ENCODE measurements around the gene FAM153A.
"Not testable (repeated sequence)": the region's sequence is repeated elsewhere in the genome, so short reads cannot be mapped to it uniquely, and the experiment has no call there.

Gene FAM153A

DNA sequence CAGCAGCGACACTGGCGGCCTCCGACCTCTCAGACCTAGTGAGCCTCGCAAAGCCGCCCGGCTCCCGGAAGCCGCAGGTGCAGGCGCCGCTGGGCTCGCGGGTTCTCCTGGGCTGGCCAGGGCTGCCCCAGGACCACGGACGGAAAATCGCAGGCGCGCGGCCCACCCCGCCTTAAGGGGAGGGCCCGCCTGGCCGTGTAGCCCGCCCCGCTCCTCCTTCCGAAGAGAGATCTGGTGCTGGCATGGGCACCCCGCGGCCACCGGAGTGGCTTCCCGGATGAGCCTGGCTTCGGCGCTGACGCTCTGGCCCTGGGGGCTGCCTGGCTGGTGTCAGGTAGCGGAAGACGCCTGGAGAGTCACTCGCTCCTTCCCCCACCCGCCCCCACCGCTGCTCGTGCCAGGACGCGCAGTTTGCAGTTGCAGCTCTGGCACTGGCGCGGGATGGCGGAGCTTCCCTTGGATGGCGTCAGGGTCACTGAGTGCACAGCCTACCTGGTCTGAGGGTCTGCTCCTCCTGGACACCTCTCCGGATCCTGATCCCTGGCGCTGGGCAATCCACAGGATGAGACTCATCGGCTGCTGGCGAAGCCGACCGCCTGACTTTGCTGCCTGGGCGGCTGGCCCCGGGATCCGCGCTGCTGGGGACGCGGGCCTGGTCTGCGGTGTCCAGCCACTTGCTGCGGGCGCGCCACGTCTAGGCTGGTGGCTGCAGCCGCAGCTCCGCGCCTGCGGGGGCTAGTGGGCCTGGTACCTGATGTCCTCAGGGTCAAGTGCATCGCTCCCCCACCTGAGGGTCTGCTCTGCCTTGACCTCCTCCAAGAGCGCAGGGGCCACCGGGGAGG is at the start of gene FAM153A:
Gene FAM153A, minus strand, starts transcription at position 108 of the 842 bp plus-strand sequence.
- not testable (repeated sequence) for H3K4me3 Mint-ChIP-seq

DNA sequence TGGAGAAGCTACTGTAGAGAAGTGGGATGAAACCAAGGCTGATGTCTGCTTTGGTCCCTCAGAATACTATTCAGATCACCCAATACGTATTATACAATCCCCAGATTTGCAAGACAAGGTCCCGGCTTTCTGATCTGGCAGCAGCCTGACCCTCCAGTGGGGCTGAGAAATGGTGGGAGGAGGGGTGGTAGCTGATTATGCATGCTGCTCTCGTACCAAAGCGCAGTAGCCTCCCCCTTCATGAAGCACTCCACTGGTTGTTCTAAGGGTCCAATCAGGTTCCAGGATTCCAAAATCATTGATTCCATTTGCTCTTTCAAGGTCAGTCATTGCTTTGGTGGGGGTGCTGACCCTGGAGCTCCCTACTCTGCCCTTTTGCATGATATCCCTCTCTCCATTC is 49.6 kb upstream of the FAM153A start:
- H3K4me1 Mint-ChIP-seq (ENCODE audit: low read depth); H3K36me3 Mint-ChIP-seq (ENCODE audit: low read depth); H3K27me3 Mint-ChIP-seq (ENCODE audit: low read depth); H3K4me3 Mint-ChIP-seq; H3K27ac Mint-ChIP-seq; DNase-seq (ENCODE audit: low spot score); H3K9me3 Mint-ChIP-seq: not testable (repeated sequence)

More for the DNA sequence above, at the start of gene FAM153A:
- H3K27me3 Mint-ChIP-seq (ENCODE audit: low read depth); H3K36me3 Mint-ChIP-seq (ENCODE audit: low read depth); H3K4me1 Mint-ChIP-seq (ENCODE audit: low read depth); DNase-seq (ENCODE audit: low spot score); H3K9me3 Mint-ChIP-seq; H3K27ac Mint-ChIP-seq: not testable (repeated sequence)

DNA sequence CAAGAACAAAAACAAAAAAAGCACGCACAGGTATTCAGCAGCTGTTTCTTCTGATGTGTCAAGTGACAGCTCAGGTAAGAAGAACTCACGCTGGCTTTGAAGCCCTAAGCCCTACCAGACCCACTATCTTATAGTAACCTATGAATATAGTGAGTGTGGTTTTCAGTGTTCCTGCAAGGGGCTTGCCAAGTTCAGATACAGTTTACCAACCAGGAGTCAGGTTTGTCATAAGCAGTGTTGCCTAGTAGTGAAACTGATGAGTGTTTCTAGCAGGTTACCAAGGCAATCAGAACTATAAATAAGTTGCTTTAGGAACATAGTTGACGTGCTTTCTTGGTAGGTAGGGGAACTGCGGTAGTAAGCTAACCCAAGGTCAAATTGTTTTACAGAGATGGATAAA is 43.4 kb upstream of the FAM153A start:
- H3K27ac Mint-ChIP-seq; DNase-seq (ENCODE audit: low spot score); H3K4me3 Mint-ChIP-seq; H3K4me1 Mint-ChIP-seq (ENCODE audit: low read depth); H3K27me3 Mint-ChIP-seq (ENCODE audit: low read depth); H3K36me3 Mint-ChIP-seq (ENCODE audit: low read depth); H3K9me3 Mint-ChIP-seq: not testable (repeated sequence)

DNA sequence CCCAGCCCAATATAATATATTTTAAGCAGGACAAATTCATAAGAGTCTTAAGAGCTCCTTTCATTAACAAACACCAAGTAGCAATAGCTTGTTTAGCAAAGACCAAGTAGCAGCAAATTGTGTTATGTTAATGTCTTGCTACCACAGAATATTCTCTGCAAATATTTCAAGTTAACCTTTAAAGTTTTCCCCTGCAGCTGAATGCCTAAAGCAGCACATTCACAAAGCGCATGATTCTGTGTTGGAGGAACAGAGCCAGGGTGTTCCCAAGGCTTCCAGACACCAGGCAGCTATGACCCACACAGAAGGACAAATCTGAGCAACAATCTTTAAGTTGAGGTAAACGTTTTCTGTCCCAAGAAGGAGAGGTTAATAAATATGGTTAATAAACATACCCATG is 42.1 kb upstream of the FAM153A start:
- not testable (repeated sequence) for H3K27ac Mint-ChIP-seq; H3K4me1 Mint-ChIP-seq (ENCODE audit: low read depth); DNase-seq (ENCODE audit: low spot score); H3K27me3 Mint-ChIP-seq (ENCODE audit: low read depth); H3K36me3 Mint-ChIP-seq (ENCODE audit: low read depth); H3K9me3 Mint-ChIP-seq; H3K4me3 Mint-ChIP-seq

DNA sequence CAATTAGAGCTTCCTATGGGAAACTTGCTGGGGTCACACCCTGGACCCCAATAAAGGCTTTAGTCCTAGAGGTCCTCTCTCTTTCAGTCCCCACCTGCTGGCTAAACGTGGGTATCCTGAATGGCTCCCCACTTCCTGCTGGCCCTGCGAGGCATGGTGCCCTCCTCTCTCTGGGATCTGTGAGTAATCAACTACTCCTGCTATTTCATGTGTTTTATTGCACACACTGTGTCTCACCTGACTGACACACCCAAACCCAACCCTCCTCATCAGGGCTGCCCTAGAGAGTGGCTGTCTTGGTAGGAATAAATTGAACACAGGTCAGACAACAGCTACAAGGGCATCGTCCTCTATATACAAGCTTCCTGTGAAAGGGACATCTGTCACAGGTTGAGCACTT is 39.8 kb upstream of the FAM153A start:
- not testable (repeated sequence) for H3K4me1 Mint-ChIP-seq (ENCODE audit: low read depth); H3K27ac Mint-ChIP-seq; H3K9me3 Mint-ChIP-seq; DNase-seq (ENCODE audit: low spot score); H3K4me3 Mint-ChIP-seq; H3K27me3 Mint-ChIP-seq (ENCODE audit: low read depth); H3K36me3 Mint-ChIP-seq (ENCODE audit: low read depth)

DNA sequence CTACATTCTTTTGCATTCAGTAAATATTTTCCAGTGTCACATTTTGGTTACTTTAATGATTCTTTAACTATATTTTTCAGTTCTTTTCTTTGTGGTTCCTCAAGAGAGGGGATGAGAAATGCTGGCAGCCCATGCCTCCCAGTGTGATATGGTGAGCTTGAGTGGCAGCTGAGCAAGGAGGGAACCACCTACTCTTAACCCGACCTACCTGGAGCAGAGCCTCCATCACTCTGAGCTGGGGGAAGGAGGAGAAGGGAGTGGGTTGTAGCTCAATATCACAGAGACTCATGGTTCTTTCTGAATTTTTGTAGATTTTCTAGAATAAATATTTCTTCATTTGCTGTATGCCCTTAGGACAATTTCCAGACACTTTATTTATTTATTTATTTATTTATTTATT is 37.0 kb upstream of the FAM153A start:
- not testable (repeated sequence) for H3K27ac Mint-ChIP-seq; H3K4me1 Mint-ChIP-seq (ENCODE audit: low read depth); DNase-seq (ENCODE audit: low spot score); H3K36me3 Mint-ChIP-seq (ENCODE audit: low read depth); H3K4me3 Mint-ChIP-seq; H3K27me3 Mint-ChIP-seq (ENCODE audit: low read depth); H3K9me3 Mint-ChIP-seq

DNA sequence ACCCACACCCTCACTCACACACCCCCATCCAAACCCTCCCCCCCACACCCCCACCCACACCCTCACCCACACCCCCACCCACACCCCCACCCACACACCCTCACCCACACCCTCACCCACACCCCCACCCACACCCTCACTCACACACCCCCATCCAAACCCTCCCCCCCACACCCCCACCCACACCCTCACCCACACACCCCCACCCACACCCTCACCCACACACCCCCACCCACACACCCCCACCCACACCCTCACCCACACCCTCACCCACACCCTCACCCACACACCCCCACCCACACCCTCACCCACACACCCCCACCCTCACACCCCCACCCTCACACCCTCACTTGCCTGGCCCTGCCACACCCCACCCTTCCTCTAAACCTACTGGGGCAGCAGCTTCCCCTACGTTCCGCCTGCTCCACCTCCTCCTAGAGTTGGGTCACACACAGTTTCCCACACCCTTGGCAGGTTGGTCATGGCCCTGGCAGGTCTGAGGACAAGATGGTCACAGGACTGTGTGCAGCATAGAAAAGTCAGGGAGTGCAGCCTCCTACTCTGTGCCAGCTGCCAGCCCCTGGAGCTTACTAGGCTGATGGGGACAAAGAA is 30.2 kb upstream of the FAM153A start:
- not testable (repeated sequence) for H3K4me1 Mint-ChIP-seq (ENCODE audit: low read depth); H3K27ac Mint-ChIP-seq; H3K36me3 Mint-ChIP-seq (ENCODE audit: low read depth); DNase-seq (ENCODE audit: low spot score); H3K9me3 Mint-ChIP-seq; H3K4me3 Mint-ChIP-seq; H3K27me3 Mint-ChIP-seq (ENCODE audit: low read depth)

DNA sequence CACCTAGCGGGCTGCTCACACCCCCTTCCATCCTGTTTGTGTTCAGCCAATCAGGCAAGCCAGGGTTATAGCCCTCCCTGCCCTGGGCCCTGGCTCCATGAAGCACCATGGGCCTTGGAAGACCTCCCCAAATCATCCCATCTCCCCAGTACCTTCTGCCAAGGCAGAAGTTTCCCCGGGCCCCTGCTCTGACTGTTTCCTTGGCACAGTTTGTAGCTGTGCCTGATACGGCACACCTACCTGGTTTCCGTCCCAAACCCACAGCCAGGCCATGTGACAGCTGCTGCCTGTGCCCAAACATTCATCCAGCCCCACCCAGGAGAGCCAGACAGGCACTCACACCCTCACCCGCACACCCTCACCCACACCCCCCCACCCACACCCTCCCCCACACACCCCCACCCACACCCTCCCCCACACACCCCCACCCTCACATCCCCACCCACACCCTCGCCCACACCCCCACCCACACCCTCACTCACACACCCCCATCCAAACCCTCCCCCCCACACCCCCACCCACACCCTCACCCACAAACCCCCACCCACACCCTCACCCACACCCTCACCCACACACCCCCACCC is 29.6 kb upstream of the FAM153A start:
- not testable (repeated sequence) for H3K9me3 Mint-ChIP-seq; H3K27me3 Mint-ChIP-seq (ENCODE audit: low read depth); H3K4me1 Mint-ChIP-seq (ENCODE audit: low read depth); H3K36me3 Mint-ChIP-seq (ENCODE audit: low read depth); H3K27ac Mint-ChIP-seq; DNase-seq (ENCODE audit: low spot score); H3K4me3 Mint-ChIP-seq

DNA sequence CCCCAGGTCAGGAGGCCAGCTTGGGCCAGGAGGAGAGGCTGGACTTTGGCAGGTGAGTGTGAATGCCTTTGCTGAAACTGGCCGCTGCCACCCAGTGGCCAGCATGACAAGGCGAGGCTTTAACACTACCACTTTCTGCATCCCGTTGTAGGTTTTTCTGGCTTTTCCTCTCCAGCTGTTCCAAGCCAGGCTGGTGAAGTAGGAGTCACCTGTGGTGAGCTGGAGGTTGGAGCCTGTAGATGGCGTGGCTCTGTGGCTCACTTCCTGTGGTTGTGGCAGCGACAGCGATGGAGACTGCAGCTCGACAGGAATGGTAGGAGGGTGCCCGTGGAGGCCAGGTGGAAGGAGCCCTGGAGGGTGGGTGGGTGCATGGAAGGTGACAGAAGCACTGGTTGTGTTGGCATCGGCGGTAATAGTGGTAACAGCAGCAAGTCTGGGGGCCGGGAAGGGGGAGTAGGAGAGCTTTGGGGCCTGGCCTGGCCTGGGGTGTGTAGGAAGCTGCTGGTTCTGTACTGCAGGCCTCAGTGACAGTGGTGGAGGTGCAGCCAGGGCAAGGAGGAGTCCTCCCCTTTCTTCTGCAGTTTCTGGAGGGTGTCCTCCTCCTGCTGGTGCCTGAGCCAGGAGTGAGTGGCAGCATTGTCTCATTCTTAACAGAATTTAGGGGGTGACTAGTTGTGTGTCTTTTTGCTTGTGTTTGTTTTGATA is 26.7 kb upstream of the FAM153A start:
- not testable (repeated sequence) for H3K27ac Mint-ChIP-seq; H3K36me3 Mint-ChIP-seq (ENCODE audit: low read depth); H3K4me3 Mint-ChIP-seq; H3K4me1 Mint-ChIP-seq (ENCODE audit: low read depth); H3K27me3 Mint-ChIP-seq (ENCODE audit: low read depth); H3K9me3 Mint-ChIP-seq
- peak; percentile 18 for DNase-seq (ENCODE audit: low spot score)

DNA sequence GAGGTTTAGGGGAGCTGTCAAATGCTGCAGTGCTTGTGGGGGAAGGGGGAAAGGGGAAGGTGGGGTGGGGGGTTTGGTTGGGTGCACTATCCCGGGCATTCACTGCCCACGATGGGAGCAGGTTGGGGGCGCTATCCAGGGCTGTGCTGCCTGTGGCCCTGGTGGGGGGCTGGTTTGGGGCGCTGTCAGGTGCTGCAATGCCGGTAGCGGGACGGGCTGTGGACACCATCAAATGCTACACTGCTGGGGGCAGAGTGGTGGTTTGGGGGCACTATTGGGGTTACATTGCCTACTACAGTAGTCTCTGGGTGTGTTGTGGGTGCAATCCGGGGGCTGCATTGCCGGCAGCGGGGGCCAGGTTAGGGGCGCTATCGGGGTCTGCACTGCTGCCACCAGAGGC is 25.7 kb upstream of the FAM153A start:
- H3K4me3 Mint-ChIP-seq; DNase-seq (ENCODE audit: low spot score); H3K36me3 Mint-ChIP-seq (ENCODE audit: low read depth); H3K4me1 Mint-ChIP-seq (ENCODE audit: low read depth); H3K9me3 Mint-ChIP-seq; H3K27me3 Mint-ChIP-seq (ENCODE audit: low read depth); H3K27ac Mint-ChIP-seq: not testable (repeated sequence)

DNA sequence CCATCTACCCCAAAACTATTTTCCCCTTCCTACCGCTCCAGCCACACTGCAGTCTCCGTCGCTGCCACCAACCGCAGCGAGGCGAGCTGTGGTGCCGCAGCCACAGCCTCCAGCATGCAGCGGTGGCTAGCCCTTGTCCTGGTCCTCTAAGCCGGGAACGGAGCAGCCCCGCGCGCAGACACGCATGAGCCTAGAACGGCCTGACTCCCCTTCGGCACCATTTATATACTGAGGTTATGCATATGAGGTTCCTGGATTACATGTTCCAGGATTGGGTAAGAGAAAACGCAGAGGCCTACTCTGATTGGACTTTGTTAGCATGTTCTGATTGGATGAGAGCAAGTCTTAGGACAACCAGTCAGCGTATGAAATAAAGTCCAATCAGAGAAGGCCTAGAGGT is 24.6 kb upstream of the FAM153A start:
- H3K27ac Mint-ChIP-seq; H3K27me3 Mint-ChIP-seq (ENCODE audit: low read depth); DNase-seq (ENCODE audit: low spot score); H3K4me1 Mint-ChIP-seq (ENCODE audit: low read depth); H3K36me3 Mint-ChIP-seq (ENCODE audit: low read depth); H3K9me3 Mint-ChIP-seq; H3K4me3 Mint-ChIP-seq: not testable (repeated sequence)

DNA sequence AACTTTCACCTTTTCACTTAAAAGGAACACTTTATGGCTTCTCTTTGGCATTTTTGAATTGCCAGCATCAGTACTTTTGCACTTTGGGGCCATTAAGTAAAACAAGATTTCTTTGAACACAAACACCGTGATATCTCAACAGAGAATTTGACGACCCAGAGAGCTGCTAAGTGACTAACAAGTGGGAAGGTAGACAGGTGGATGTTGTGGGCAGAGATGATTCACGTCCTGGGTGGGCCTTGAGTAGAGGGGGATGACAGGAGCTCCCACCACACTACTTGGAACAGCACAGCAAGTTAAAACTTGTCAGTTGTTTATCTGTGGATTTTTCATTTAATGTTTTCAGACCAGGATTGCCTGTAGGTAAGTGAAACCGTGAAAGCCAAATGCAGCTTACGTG is 18.7 kb upstream of the FAM153A start:
- H3K4me1 Mint-ChIP-seq (ENCODE audit: low read depth); DNase-seq (ENCODE audit: low spot score); H3K9me3 Mint-ChIP-seq; H3K36me3 Mint-ChIP-seq (ENCODE audit: low read depth); H3K27ac Mint-ChIP-seq; H3K4me3 Mint-ChIP-seq; H3K27me3 Mint-ChIP-seq (ENCODE audit: low read depth): not testable (repeated sequence)

DNA sequence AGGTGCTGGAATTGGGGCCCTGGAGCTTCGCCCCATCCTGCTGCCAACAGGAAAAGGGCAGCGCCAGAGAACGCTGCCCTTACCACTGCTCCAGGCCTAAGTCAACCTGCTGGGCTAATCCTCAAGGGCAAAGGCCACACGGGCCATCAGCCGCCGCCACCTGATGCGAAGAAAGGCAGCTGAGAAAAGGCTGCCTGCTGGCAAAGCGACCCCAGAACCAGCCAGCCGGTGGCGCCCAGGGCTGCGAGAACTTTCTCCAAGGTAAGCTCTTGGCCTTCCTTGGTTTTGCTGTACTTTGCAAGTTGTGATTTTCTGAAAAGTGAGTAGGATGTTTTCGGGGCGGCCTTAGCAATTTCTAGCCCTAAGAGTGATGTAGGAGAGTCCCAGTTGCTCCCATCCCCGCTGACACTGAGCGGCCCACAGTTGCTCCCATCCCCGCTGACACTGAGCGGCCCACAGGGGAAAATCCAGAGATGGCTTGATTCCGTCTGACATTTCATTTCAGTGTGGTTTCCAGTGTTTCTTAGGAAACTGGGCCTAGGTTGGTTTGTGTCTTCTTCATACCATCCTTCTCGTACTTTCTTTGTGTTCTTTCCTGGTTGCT is 15.6 kb upstream of the FAM153A start:
- not testable (repeated sequence) for H3K27ac Mint-ChIP-seq; H3K4me3 Mint-ChIP-seq; DNase-seq (ENCODE audit: low spot score); H3K4me1 Mint-ChIP-seq (ENCODE audit: low read depth); H3K9me3 Mint-ChIP-seq; H3K27me3 Mint-ChIP-seq (ENCODE audit: low read depth); H3K36me3 Mint-ChIP-seq (ENCODE audit: low read depth)

DNA sequence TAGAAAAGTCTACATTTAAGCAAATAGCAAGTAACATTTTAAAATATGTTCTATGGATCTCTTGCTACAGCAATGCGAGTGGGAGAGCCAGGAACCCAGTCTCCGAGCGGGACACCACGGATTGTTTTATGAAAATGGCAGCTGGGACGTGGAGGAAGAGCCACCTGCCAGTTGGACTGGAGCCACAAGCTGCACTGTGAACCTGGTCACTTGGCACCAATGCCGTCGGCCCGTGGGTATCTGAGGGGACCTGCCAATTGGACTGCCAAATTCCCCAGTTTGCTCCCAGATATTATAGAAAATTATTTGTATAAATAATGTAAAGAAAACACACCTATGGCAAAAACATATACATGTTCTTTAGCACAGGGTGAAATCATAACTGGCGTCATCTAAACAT is 10.6 kb upstream of the FAM153A start:
- not testable (repeated sequence) for H3K36me3 Mint-ChIP-seq (ENCODE audit: low read depth); H3K27ac Mint-ChIP-seq; DNase-seq (ENCODE audit: low spot score); H3K4me3 Mint-ChIP-seq; H3K9me3 Mint-ChIP-seq; H3K4me1 Mint-ChIP-seq (ENCODE audit: low read depth); H3K27me3 Mint-ChIP-seq (ENCODE audit: low read depth)
